HG02885 (cell line): ENCODE results near the gene SPATS2L.

Experiments
- ATAC-seq: cut with Tn5 transposase; IDR thresholded peaks from one replicate; pipeline ENCODE4 v1.9.1; 2021; ENCODE audit warnings: mild to moderate bottlenecking; ENCODE audit not compliant: unreplicated experiment, poor library complexity

SPATS2L gene

DNA sequence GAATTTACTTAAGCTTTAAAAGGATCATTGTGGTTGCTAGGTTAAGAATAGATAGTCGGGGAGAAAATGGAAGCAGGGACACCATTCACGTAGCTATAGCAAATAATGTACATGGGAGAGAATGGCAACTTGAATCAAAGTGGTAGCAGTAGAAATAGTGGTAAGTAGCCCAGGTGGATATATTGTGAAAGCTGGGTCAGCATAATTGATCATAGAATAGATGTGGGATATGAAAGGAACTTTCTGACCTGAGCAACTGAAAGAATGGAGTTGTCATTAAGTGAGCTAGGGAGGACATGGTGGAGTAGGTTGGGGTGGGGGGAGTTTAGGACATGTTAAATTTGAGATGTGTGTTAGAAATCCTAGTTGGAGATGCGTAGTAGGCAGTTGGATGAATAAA lies 221.7 kb downstream of the SPATS2L start:
- no peak for ATAC-seq
